ENCODE data around the gene OR6V1. TPM values are rescaled to one million over a fixed set of nuclear protein-coding genes. Genes with fewer than 3 reads are reported as not detected.

The OR6V1 gene
- total RNA-seq, 2 donors from 2014 or later = not detected

DNA sequence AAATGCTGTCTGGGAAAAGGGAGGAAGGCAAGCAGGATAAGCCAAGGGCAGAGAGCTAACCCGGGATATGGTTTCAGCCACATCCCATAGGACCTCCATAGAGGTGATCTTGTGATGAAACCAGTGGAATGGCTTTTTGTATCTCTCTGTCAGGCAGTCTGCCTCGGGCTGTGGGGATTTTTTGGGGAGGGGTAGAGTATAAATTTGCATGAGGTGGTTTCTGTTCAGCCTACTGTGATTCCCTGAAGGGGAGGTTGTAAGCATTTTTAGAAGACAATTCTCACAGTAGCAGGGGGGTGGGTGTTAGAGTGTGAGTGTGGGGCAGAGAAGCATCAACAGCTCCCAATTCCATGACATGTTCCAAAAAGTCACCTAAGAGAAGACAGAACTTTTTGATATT is 37.1 kb upstream of the OR6V1 start:
- no peak overlapping the region for H3K27ac ChIP-seq (ENCODE audit: low read depth, low read length)
- no peak overlapping the region for H3K4me3 ChIP-seq (ENCODE audit: low read length)
- H3K36me3 ChIP-seq (ENCODE audit: control insufficient read depth, insufficient read depth, low read length) = no peaks in the 10 kb centered on the region
- H3K27me3 Mint-ChIP-seq (ENCODE audit: insufficient read depth) = peaks cover 12% of the 10 kb centered on the region
- H3K9ac ChIP-seq (ENCODE audit: extremely low read depth, low read length, poor library complexity, severe bottlenecking) = no peak overlapping the region
- no peaks in the 10 kb centered on the region for H3K4me1 Mint-ChIP-seq
- H3K4me1 ChIP-seq (ENCODE audit: control insufficient read depth, insufficient read depth, low read length) = peaks cover 3% of the 10 kb centered on the region
- H3K4me3 Mint-ChIP-seq = no peak overlapping the region
- no peaks in the 10 kb centered on the region for H3K9me3 Mint-ChIP-seq
- H3K9me3 ChIP-seq (ENCODE audit: control insufficient read depth, low read length) = no peaks in the 10 kb centered on the region
- WGBS, 2 experiments (ENCODE audit: insufficient coverage in 1 of 2, insufficient read length in 1 of 2) = 38 to 75% methylated on average over 1 to 2 of the region's 2 CpGs
- TF ChIP-seq CTCF (conservative IDR thresholded peaks at IDR 0.05) = no peak
- no peak overlapping the region for H3K27ac Mint-ChIP-seq
- no peaks in the 10 kb centered on the region for H3K36me3 Mint-ChIP-seq (ENCODE audit: low read depth)
- no peaks in the 10 kb centered on the region for H3K27me3 ChIP-seq (ENCODE audit: control insufficient read depth, insufficient read depth, low read length, poor library complexity, severe bottlenecking)
- no peak for DNase-seq

GRCh38 chr7:143015926-143016490 is 36.1 kb upstream of the OR6V1 start:
- 90 to 95% methylated on average over 3 of the region's 3 CpGs for WGBS, 2 experiments (ENCODE audit: insufficient coverage in 1 of 2, insufficient read length in 1 of 2)
- no peak overlapping the region for H3K27ac Mint-ChIP-seq
- no peak for TF ChIP-seq CTCF (conservative IDR thresholded peaks at IDR 0.05)
- Histone ChIP-seq H3K27ac (ENCODE audit: low read depth, low read length) (no peak overlapping the region), H3K36me3 (ENCODE audit: control insufficient read depth, insufficient read depth, low read length) (no peaks in the 10 kb centered on the region), H3K27me3 (ENCODE audit: control insufficient read depth, insufficient read depth, low read length, poor library complexity, severe bottlenecking) (no peaks in the 10 kb centered on the region), H3K9ac (ENCODE audit: extremely low read depth, low read length, poor library complexity, severe bottlenecking) (no peak overlapping the region), H3K4me3 (ENCODE audit: low read length) (no peak overlapping the region), H3K4me1 (ENCODE audit: control insufficient read depth, insufficient read depth, low read length) (peaks cover 3% of the 10 kb centered on the region), H3K9me3 (ENCODE audit: control insufficient read depth, low read length) (no peaks in the 10 kb centered on the region)
- H3K36me3 Mint-ChIP-seq (ENCODE audit: low read depth) = no peaks in the 10 kb centered on the region
- no peak overlapping the region for H3K4me3 Mint-ChIP-seq
- no peaks in the 10 kb centered on the region for H3K4me1 Mint-ChIP-seq
- no peak for DNase-seq
- no peaks in the 10 kb centered on the region for H3K9me3 Mint-ChIP-seq
- peaks cover 10% of the 10 kb centered on the region for H3K27me3 Mint-ChIP-seq (ENCODE audit: insufficient read depth)

- H3K27me3 Mint-ChIP-seq (ENCODE audit: insufficient read depth) = peaks cover 9% of the 10 kb centered on the region
- no peak overlapping the region for H3K9ac ChIP-seq (ENCODE audit: extremely low read depth, low read length, poor library complexity, severe bottlenecking)
- TF ChIP-seq CTCF (conservative IDR thresholded peaks at IDR 0.05) = no peak
- 83% methylated on average over 2 of the region's 2 CpGs; no CpG with 5 or more reads in 1 of the 2 experiments for WGBS, 2 experiments (ENCODE audit: insufficient coverage in 1 of 2, insufficient read length in 1 of 2)
- no peaks in the 10 kb centered on the region for H3K36me3 ChIP-seq (ENCODE audit: control insufficient read depth, insufficient read depth, low read length)
- H3K36me3 Mint-ChIP-seq (ENCODE audit: low read depth) = no peaks in the 10 kb centered on the region
- no peaks in the 10 kb centered on the region for H3K9me3 ChIP-seq (ENCODE audit: control insufficient read depth, low read length)
- peaks cover 3% of the 10 kb centered on the region for H3K4me1 ChIP-seq (ENCODE audit: control insufficient read depth, insufficient read depth, low read length)
- H3K9me3 Mint-ChIP-seq = no peaks in the 10 kb centered on the region
- H3K4me1 Mint-ChIP-seq = no peaks in the 10 kb centered on the region
- no peaks in the 10 kb centered on the region for H3K27me3 ChIP-seq (ENCODE audit: control insufficient read depth, insufficient read depth, low read length, poor library complexity, severe bottlenecking)
- H3K27ac ChIP-seq (ENCODE audit: low read depth, low read length) = no peak overlapping the region
- DNase-seq = no peak
- H3K4me3 ChIP-seq (ENCODE audit: low read length) = no peak overlapping the region
- H3K27ac Mint-ChIP-seq = no peak overlapping the region
- H3K4me3 Mint-ChIP-seq = no peak overlapping the region
These were observed 35.1 kb upstream of the OR6V1 start for GRCh38 chr7:143016996-143017395.
